Naive thymus-derived CD8-positive, alpha-beta T cell (primary cell): ENCODE measurements around the gene BUD23. TPM values are rescaled to one million over a fixed set of nuclear protein-coding genes. Genes with fewer than 3 reads are reported as not detected.
A peak's percentile ranks its signal among the peaks of the same experiment; 100 is the strongest.

Experiments
- ATAC-seq, 2 donors: fragments of 150-1000 bp; cut with Tn5 transposase in 1 of 2; sonication (Bioruptor Pico), chemical (Tn5 transposase) in 1 of 2; 1 replicate in 1 of 2; 2 replicates in 1 of 2; pipeline ENCODE4 v1.10.0; 2021; ENCODE audit warnings: mild to moderate bottlenecking in 2 of 2, moderate library complexity in 2 of 2
- POLR2A ChIA-PET: fragments of 350-600 bp; sonication (Branson Sonifier 250); formaldehyde crosslinking; loops from one replicate; lab custom pipeline; 2021; ENCODE audit warnings: antibody characterized with exemption; lab: Charles Lee
- DNase-seq, 10 donors: peaks; one replicate each; pipeline versions ENCODE4 v3.0.0 to v3.0.0-alpha.2; 2020 to 2022
- H3K27ac Mint-ChIP-seq, 10 donors: one replicate each; pipeline ENCODE4 v1.8.0; 2020 to 2022; ENCODE audit warnings: mild to moderate bottlenecking in 10 of 10, mixed read lengths in 10 of 10, moderate library complexity in 4 of 10, inconsistent platforms in 1 of 10
- H3K27me3 Mint-ChIP-seq, 5 donors: one replicate each; pipeline ENCODE4 v1.8.0; 2021 to 2022; ENCODE audit warnings: mixed read lengths in 5 of 5
- H3K36me3 Mint-ChIP-seq, 3 donors: one replicate each; pipeline ENCODE4 v1.8.0; 2020 to 2022; ENCODE audit warnings: mixed read lengths in 3 of 3, mild to moderate bottlenecking in 2 of 3, inconsistent platforms in 1 of 3
- H3K4me1 Mint-ChIP-seq, 4 donors: one replicate each; pipeline ENCODE4 v1.8.0; 2021 to 2022; ENCODE audit warnings: mixed read lengths in 4 of 4
- H3K4me3 Mint-ChIP-seq, 10 donors: one replicate each; pipeline ENCODE4 v1.8.0; 2020 to 2022; ENCODE audit warnings: mild to moderate bottlenecking in 10 of 10, mixed read lengths in 10 of 10, moderate library complexity in 6 of 10, inconsistent platforms in 1 of 10
- H3K9me3 Mint-ChIP-seq, 9 donors: one replicate each; pipeline ENCODE4 v1.8.0; 2020 to 2022; ENCODE audit warnings: mixed read lengths in 9 of 9, mild to moderate bottlenecking in 3 of 9, inconsistent platforms in 1 of 9, moderate library complexity in 1 of 9
- polyA plus RNA-seq, 3 donors: library from polyadenylated mRNA; unstranded; fragments of 300-500 nt; fragmentation: Illumina TruSeq; gene quantifications; one replicate each; pipeline ENCODE4 v1.2.3, GENCODE V29; 2021
- total RNA-seq, 8 experiments: library from RNA in 2 of 8; stranded (reverse) in 2 of 8; gene quantifications; one replicate each; pipeline ENCODE4 v1.2.3 and lab custom pipeline; 2021 to 2026

The BUD23 gene, protein sequence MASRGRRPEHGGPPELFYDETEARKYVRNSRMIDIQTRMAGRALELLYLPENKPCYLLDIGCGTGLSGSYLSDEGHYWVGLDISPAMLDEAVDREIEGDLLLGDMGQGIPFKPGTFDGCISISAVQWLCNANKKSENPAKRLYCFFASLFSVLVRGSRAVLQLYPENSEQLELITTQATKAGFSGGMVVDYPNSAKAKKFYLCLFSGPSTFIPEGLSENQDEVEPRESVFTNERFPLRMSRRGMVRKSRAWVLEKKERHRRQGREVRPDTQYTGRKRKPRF
- total RNA-seq = 10 to 100 TPM; 67.2 to 69.7 TPM
- 100 to 1,000 TPM; 123 to 139 (median 136) TPM for polyA plus RNA-seq
- 37.3 to 118 (median 44.8) reads per million in 6 experiments for total RNA-seq (lab: John Stamatoyannopoulos, UW)

DNA sequence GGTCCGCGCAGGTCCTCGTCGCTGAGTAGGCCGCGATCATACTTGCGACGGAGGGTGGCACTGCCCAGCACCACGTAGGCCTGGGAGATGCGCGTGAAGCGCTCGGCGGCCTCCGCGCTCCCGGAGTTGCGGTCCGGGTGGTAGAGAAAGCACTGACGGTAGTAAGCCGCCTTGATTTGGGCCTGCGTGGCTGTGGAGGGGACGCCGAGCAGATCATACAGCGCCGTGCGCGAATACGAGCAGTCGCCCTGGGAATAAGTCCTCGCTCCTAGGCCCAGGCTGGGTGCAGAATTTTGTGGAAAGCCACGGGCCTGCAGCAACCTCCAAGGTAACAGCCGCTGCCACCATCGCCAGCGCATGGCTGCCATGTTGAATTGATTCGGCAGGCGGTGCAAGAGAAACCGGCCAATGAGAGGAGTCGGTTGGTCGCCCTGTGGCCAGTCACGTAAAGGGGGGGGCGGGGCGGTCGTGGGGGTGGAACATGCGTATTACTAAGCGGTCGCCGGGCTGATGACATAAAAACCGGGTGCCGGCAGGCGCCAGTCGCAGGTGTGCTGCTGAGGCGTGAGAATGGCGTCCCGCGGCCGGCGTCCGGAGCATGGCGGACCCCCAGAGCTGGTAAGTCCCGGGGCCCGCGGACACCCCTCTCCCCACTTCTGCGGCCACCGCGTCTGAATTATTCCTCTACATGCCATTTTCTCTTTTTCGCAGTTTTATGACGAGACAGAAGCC, at the start of gene BUD23, which contains the start of gene DNAJC30:
TSS of gene BUD23 (plus strand) at position 542 of the 732 bp plus-strand sequence. CDS start at position 571, 29 bp downstream.
TSS of gene DNAJC30 (minus strand) at position 398 of the 732 bp plus-strand sequence. CDS start at position 368, 30 bp downstream.
- ATAC-seq (peak; percentile 96 to 97), DNase-seq (peak; percentile 87 to 98 (median 93))
- POLR2A ChIA-PET = interaction anchor here (0.8 to 1.0 kb wide), 2 partner anchors 18 to 162 kb away, joined by 3 read pairs; partner anchors contain the start of gene BAZ1B
- no peaks in the 10 kb centered on the region for H3K27me3 Mint-ChIP-seq
- H3K9me3 Mint-ChIP-seq = no peaks in the 10 kb centered on the region
- peaks cover 0 to 43% (median 9%) of the 10 kb centered on the region in 3 donors for H3K36me3 Mint-ChIP-seq
- peak within 1 kb of the TSS; percentile 85 to 99 (median 96) for H3K27ac Mint-ChIP-seq
- H3K4me1 Mint-ChIP-seq = peaks cover 17 to 54% (median 41%) of the 10 kb centered on the region in 4 donors
- H3K4me3 Mint-ChIP-seq = peak within 1 kb of the TSS; percentile 94 to 99 (median 97)

DNA sequence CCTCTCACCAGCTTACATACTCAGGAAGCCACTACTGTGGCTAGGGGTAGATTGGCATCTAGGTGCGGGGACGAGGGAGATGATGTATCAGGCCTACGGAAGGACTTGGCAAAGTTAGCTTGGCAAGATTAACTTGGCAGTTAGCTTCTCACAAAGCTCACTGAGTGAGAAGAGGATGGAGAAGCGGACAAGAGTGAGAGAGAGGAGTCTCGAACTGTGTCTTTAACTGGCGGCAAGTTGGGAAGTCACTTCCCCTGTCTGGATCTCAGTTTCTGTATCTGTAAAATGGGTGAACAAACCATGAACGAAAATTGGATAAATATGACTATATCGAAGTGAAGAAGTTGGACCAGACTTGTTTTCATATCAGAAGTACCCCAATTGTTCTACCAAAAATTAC, 49.6 kb upstream of the BUD23 start:
- POLR2A ChIA-PET = no interaction called here
- Mint-ChIP-seq H3K4me3 (no peak overlapping the region), H3K27ac (no peak overlapping the region), H3K9me3 (peaks cover 0 to 2% (median 0%) of the 10 kb centered on the region in 9 donors), H3K36me3 (no peaks in the 10 kb centered on the region), H3K27me3 (peaks cover 17 to 48% (median 28%) of the 10 kb centered on the region in 5 donors), H3K4me1 (no peaks in the 10 kb centered on the region)
- ATAC-seq (no peak), DNase-seq (no peak)

DNA sequence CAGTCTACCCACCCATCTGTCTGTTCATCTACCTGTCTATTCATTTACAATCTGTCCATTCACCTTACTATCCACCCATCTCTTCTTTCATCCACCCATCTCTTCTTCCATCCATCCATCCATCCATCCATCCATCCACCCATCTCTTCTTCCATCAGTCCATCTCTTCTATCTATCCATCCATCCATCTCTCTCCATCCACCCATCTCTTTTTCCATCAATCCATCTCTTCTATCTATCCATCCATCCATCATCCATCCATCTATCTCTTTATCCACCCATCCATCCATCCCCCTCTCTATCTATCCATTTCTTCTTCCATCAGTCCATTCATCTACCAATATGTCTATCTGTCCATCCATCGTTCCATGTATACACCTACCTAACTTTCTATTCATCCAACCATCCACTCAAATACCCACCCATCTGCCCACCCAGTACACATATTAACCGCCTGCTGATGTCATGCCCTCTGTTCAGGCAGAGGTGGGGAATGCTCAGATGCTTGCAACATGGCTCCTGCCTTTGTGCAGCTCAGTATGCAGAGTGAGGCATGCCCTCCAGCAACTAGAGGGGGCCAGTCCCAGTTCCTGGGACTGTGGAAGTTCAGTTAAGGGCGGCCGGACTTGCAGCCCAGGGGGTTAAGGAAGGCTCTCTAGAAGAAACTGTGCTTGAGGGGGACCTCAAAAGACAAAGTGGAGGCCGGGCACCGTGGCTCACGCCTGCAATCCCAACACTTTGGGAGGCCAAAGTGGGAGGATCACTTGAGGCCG, 47.8 kb upstream of the BUD23 start:
- no peak overlapping the region for H3K4me3 Mint-ChIP-seq
- H3K36me3 Mint-ChIP-seq = no peaks in the 10 kb centered on the region
- POLR2A ChIA-PET = no interaction called here
- peaks cover 0 to 8% (median 0%) of the 10 kb centered on the region in 9 donors for H3K9me3 Mint-ChIP-seq
- no peak for DNase-seq
- no peak overlapping the region for H3K27ac Mint-ChIP-seq
- H3K4me1 Mint-ChIP-seq = no peaks in the 10 kb centered on the region
- peaks cover 14 to 40% (median 27%) of the 10 kb centered on the region in 5 donors for H3K27me3 Mint-ChIP-seq
- ATAC-seq = no peak

DNA sequence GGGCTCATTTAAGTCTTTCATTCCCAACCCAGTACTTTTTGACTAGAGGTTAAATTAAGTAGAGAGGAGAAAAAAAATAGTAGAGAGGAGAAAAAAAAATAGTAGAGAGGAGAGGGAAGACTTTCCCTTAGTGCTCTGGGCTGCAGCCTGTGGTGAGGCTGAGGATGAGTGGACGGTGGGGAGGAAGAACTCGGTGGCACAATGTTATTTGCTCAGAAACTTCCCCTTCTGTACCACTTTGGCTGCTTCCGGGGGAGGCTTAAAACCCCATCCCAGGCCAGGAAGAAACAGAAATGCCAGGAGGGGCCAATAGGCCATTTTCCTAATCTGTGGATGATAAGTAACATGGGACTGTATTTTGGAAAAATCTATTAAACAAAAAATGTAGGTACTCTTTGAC, 44.5 kb upstream of the BUD23 start:
- H3K27ac Mint-ChIP-seq = no peak overlapping the region
- peaks cover 0 to 21% (median 3%) of the 10 kb centered on the region in 9 donors for H3K9me3 Mint-ChIP-seq
- no peaks in the 10 kb centered on the region for H3K4me1 Mint-ChIP-seq
- ATAC-seq = no peak
- H3K4me3 Mint-ChIP-seq = no peak overlapping the region
- H3K27me3 Mint-ChIP-seq = peaks cover 7 to 23% (median 13%) of the 10 kb centered on the region in 5 donors
- no peak for DNase-seq
- POLR2A ChIA-PET = no interaction called here
- H3K36me3 Mint-ChIP-seq = peaks cover 0 to 4% (median 0%) of the 10 kb centered on the region in 3 donors

DNA sequence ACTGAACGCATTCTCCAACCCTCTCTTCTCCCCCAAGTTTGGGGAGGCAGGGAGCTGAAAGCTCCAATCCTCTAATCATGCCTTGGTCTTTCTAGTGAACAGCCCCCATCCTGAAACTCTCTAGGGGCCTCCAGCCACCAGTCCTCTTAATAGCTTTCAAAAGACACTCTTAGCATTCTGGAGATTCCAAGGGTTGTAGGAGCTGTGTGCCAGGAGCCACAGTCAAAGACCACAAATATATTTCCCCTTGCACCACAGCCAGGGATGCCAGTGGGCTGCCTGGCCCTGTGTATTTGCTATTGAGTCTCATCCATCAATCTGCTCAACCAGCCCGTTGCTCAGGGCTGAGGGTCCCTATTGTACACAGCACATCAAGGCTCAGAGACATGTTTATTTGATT, 40.6 kb upstream of the BUD23 start:
- H3K9me3 Mint-ChIP-seq = peaks cover 0 to 21% (median 3%) of the 10 kb centered on the region in 9 donors
- POLR2A ChIA-PET = no interaction called here
- peaks cover 0 to 4% (median 0%) of the 10 kb centered on the region in 3 donors for H3K36me3 Mint-ChIP-seq

DNA sequence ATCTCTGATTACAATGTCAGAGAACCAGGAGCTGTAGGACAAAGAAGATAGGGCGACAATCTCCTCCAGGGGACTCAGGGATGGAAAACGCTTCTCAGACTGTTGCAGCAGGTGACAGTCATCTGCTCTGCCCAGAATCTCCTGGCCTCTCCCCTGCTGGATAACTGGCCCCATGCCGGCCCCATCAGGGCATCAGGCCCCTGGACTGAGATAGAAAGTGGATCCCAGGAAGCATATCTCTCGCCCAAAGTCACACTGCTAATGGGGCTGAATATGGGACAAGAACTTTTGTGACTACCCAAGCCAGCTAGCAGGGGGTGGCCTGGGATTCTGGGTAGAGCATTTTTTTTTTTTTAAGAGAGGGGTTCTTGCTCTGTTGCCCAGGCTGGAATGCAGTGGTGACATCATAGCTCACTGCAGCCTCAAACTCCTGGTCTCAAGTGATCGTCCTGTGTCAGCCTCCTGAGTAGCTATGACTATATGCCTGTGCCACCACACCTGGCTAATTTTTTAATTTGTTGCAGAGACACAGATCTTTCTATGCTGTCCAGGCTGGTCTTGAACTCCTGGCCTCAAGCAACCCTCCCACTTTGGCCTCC, 38.6 kb upstream of the BUD23 start:
- DNase-seq (no peak), ATAC-seq (no peak)
- peaks cover 0 to 4% (median 4%) of the 10 kb centered on the region in 3 donors for H3K36me3 Mint-ChIP-seq
- H3K27ac Mint-ChIP-seq = no peak overlapping the region
- H3K4me1 Mint-ChIP-seq = peaks cover 11 to 19% (median 12%) of the 10 kb centered on the region in 4 donors
- H3K4me3 Mint-ChIP-seq = no peak overlapping the region
- H3K9me3 Mint-ChIP-seq = peaks cover 0 to 19% (median 3%) of the 10 kb centered on the region in 9 donors
- POLR2A ChIA-PET = no interaction called here
- peaks cover 16 to 51% (median 32%) of the 10 kb centered on the region in 5 donors for H3K27me3 Mint-ChIP-seq

More for the DNA sequence above, 40.6 kb upstream of the BUD23 start:
- peaks cover 8 to 34% (median 17%) of the 10 kb centered on the region in 5 donors for H3K27me3 Mint-ChIP-seq
- no peak overlapping the region for H3K4me3 Mint-ChIP-seq
- DNase-seq (no peak), ATAC-seq (no peak)
- no peak overlapping the region for H3K27ac Mint-ChIP-seq
- peaks cover 0 to 2% (median under 1%) of the 10 kb centered on the region in 4 donors for H3K4me1 Mint-ChIP-seq

DNA sequence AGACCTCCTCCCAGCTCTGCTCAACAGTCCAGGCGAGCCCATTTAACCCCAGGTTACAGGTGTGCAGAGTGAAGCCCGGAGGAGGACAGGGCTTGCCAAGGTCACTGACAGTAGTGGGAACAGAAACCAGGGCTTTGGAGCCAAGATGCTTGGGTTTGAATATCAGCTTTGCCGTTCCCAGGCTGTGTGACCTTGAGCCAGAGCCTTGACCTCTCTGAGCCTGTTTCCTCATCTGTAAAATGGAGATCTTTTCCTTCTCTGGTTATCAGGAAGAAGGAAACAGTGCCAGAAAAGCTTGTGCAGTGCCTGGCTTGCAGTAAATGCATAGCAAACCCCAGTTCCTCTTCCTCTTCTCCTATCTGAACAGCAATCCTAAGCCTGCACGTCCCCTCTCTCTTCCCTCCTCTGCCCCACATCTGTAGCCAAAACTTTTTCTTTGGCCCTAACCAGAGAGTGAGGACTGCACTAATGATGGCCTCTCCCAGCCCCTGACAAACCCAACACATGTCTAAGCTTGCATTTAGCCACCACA, 37.7 kb upstream of the BUD23 start:
- peaks cover 0 to 4% (median 4%) of the 10 kb centered on the region in 3 donors for H3K36me3 Mint-ChIP-seq
- H3K27ac Mint-ChIP-seq = peak overlapping the region in 3 of 10 donors; percentile 12 to 52 (median 30)
- H3K27me3 Mint-ChIP-seq = peaks cover 16 to 60% (median 37%) of the 10 kb centered on the region in 5 donors
- ATAC-seq (no peak), DNase-seq (no peak)
- H3K4me3 Mint-ChIP-seq = no peak overlapping the region
- peaks cover 0 to 15% (median 3%) of the 10 kb centered on the region in 9 donors for H3K9me3 Mint-ChIP-seq
- H3K4me1 Mint-ChIP-seq = peaks cover 11 to 20% (median 12%) of the 10 kb centered on the region in 4 donors
- POLR2A ChIA-PET = no interaction called here

DNA sequence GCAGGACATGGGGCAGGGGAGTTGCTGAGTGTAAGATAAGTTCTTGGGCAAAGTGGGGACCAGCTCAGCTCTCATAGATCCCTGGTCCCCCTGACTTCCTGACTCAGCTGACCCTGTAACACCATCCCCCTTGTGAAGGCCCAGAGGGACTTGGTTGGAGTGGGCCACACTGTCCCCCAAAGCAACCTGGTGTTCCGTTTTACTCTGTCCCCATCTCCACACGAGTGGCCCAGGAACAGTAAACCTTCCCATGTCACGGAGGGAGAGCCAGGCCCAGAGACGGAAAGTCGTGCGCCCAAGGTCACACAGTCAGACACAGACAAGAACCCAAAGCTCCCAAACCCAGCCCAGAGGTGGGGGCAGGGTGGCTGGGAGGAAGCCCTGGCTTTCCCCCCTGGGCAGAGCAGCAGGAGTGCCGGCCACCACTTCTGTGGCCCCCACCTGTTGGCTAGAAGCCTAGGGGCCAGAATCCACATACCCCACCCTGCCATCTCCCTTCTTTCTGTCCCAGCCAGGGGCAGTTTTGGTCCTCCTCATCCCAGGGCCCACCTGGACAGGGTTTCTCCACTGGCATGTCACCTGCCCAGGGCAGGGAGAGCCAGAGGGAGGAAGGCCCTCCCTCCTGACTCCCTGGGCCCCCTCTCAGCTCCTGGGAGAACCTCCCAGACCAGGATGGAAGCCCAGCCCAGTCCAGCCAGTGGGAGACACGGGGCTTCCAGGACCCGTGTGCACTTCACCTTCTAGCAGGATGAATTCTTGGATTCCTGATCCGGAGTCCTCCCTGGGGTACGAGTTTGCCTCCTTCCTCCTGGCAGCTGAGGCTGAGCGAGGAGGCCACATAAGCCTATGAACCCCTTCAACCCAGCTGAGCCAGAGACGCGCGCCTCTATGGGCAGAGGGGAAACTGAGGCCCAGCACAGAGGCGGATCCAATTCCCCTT, 36.3 kb upstream of the BUD23 start:
- peaks cover 0 to 3% (median under 1%) of the 10 kb centered on the region in 9 donors for H3K9me3 Mint-ChIP-seq
- POLR2A ChIA-PET = interaction anchor here (0.7 kb wide), 1 partner anchor 41 kb away, joined by 7 read pairs; no protein-coding TSS in a partner anchor
- DNase-seq (no peak), ATAC-seq (no peak)
- H3K27ac Mint-ChIP-seq = no peak overlapping the region
- H3K4me1 Mint-ChIP-seq = peaks cover 11 to 20% (median 12%) of the 10 kb centered on the region in 4 donors
- H3K4me3 Mint-ChIP-seq = peak overlapping the region in 9 of 10 donors; percentile 15 to 78 (median 54)
- H3K36me3 Mint-ChIP-seq = peaks cover 0 to 4% (median under 1%) of the 10 kb centered on the region in 3 donors
- peaks cover 18 to 72% (median 44%) of the 10 kb centered on the region in 5 donors for H3K27me3 Mint-ChIP-seq

DNA sequence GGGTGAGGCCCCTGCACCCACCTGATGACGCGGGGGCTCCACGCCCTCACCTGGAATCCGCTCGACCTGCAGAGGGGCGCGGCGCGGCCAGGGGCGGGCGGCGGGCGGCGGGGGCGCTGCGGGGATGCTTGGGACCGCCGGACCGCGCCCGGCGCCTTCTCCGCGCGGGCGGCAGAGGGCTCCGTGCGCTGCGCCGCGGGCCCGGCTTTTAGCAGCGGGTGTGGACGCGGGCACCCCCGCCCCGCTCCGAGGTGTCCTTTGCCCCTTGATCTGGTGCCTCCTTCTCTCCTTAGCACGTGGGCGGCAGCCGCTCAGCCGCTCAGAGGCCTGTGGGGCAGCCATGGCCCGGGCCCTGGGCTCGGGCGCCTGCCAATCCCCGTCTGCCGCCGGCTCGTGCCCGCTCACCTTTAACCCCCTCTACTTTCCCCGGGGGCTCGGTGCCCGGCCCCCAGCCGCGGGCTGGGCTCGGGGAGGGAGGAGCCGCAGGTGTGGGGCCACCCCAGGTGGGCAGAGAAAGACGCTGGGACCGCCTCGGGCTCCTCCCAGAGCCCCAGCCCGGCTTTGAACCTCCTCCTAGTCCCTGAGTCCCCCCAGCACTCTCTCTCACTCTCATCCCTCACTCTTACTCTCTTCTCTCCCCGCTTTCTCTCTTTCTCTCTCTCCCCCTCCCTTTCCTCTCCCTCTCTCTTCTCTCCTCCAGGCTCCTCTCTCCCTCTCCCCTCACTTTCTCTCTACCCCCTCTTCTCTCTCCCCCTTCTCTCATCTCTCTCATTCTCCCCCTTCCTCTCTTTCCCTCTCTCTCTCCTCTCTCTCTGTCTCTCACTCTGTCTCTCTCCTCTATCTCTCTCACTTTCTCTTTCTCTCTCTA, 35.4 kb upstream of the BUD23 start:
- Mint-ChIP-seq H3K36me3 (peaks cover 0 to 4% (median 0%) of the 10 kb centered on the region in 3 donors), H3K4me1 (peaks cover 11 to 20% (median 12%) of the 10 kb centered on the region in 4 donors), H3K4me3 (peak overlapping the region; percentile 46 to 82 (median 66)), H3K27me3 (peaks cover 23 to 74% (median 49%) of the 10 kb centered on the region in 5 donors), H3K9me3 (peaks cover 0 to under 1% (median 0%) of the 10 kb centered on the region in 9 donors), H3K27ac (peak overlapping the region in 1 of 10 donors; percentile 66)
- POLR2A ChIA-PET = interaction anchor here (0.7 kb wide), 1 partner anchor 42 kb away, joined by 7 read pairs; no protein-coding TSS in a partner anchor
- DNase-seq = peak in 7 of 10 donors; percentile 16 to 41 (median 30)
- ATAC-seq = peak; percentile 87 to 94
